GM18907 (cell line): ENCODE data around the gene FSIP2.

Experiments used
- ATAC-seq: cut with Tn5 transposase; IDR thresholded peaks from one replicate; pipeline ENCODE4 v1.9.1; 2021; ENCODE audit warnings: mild to moderate bottlenecking, moderate library complexity; ENCODE audit not compliant: unreplicated experiment

Gene FSIP2, protein sequence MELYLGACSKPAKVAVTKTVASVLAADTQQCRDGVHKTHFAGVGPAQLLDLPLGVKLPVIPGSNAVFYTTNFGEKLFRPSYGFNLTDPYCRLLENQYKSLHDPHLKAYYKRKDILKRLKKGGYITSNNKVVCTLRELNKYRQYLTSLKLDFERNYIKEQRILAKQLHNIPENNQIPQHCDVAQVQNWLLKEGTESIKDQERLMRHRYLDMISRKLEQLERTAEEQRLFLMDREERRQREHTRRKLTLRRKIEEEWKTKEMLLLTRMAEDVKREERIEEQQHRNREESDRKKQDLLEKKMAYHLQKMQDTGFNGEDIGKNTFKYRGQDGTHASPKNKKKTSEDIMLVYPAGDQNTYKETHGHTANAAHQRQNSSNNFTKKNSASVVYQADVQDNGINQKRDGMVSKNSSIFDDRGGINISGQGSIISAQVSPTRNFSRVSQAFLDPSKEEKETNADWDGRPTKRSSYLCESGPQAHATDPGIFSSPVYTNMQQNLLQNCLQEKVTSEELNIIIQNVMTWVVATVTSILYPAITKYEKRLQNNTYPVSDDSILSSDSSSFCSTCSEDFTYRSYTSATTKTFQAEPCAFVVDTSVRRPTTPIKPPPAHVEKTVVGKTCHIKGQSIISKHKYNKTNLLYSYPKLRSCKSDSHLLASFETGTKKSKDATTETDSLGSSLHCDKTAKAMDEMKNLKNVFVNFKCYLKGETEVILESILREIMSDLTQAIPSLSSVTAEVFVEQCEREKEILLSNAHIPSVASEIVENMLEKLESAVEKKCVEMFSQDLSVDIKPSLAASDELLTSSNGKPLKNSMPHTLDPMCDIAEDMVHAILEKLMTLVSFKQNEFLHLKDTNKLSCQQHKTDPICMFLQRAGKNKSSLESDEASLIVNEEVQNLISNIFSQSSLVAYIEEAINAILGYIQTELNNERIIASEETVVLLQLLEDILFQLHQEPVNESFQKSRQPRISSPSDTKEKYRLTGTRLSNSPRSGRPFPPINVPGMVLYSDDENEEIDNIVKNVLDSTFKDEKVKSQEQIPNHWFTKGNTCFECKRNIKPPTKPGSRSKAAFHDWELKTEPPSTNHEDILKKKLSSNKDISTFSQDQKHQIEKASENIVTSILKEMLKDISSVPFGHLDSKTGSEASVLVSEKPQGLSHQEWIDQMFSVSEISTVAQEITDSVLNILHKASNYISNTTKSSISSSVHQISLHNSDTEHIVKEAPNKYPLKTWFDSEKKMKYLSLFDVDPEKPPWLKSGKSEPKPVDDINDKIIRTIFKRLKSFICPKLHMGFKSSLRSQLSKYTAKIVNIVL (N-terminal part only)

DNA sequence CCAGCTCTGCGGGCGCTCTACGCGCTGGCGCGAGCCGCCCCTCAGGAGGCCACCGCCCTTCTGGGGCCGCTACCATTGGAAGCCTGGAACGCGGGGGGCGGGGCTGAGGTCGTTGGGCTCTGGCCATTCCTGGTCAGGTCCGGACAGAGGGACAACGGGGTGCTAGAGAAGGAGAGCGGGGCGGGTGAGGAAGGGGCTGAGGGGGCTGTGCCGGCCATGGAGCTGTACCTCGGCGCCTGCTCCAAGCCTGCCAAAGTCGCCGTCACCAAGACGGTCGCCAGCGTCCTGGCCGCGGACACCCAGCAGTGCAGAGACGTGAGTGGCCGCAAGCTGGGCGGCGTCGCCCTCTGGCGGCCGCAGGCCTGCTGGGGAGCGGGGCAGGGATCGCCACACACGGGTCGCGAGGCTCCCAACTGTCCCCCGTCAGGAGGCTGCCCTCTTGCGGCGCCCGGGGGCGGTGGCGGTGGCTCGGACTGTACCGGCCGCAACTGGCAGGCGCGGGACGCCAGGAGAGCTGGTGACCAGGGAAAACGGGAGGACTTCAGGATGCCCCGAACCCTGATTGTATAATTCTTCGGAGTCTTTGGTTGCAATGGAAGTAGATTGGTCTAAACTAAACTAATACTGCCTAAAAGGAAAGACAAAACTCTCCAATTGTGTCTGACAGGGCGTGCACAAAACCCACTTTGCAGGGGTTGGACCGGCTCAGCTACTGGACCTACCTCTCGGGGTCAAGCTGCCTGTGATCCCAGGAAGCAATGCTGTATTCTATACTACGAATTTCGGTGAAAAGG lies at the start of gene FSIP2:
TSS of gene FSIP2 (plus strand) at position 126 of the 794 bp plus-strand sequence. CDS start at position 217, 91 bp downstream.
- ATAC-seq: peak; percentile 97

GRCh38 chr2:185689906-185690539 lies 48.6 kb upstream of the FSIP2 start:
- ATAC-seq: no peak

- no peak for ATAC-seq
Measured at GRCh38 chr2:185695711-185696235, 42.8 kb upstream of the FSIP2 start.

GRCh38 chr2:185700883-185701282 lies 37.7 kb upstream of the FSIP2 start:
- no peak for ATAC-seq

GRCh38 chr2:185734658-185735057 lies 3.9 kb upstream of the FSIP2 start:
- ATAC-seq: no peak

GRCh38 chr2:185736210-185736609 lies 2.4 kb upstream of the FSIP2 start:
- no peak for ATAC-seq

DNA sequence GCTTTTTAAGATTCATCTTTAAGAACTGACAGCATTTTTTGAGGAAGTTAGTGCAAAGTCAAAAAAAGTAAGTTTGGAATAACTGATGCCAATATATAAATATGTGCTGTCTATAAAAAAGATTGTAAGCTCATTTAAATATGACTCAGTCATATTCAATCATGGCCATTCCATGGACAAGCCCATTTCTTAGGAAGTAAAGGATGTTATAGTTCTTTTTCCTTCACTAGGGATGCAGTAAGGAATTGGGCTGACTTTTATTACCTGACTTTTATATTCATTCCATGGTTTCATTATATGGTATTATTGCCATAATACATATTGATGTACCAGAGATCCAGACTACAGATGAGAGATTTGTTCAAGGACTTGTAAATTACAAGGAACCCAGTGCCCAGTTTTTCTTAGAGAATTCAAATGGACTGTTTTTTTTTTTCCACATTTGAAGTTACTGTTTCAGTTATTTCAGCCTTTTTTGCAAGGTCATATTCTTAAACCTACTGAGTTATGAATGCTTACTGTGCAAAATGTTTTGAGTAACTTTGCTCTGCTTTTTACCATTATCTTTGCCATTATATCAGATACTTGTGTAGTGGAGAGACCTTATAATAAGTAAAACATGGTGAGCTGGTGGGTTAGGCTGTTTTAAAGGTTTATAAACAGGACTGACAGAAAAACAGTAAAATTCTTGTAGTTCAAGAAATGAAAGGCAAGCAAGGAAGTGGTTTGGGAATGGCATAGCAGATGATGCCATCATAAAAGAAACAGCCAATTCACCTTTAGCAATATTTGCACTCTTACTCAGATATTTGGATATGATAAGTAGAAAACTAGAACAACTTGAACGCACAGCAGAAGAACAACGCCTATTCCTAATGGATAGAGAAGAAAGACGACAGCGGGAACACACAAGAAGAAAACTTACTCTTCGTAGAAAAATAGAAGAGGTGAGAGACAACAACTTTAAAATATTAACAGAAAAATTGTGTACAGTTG lies 7.6 kb downstream of the FSIP2 start:
- ATAC-seq: no peak

DNA sequence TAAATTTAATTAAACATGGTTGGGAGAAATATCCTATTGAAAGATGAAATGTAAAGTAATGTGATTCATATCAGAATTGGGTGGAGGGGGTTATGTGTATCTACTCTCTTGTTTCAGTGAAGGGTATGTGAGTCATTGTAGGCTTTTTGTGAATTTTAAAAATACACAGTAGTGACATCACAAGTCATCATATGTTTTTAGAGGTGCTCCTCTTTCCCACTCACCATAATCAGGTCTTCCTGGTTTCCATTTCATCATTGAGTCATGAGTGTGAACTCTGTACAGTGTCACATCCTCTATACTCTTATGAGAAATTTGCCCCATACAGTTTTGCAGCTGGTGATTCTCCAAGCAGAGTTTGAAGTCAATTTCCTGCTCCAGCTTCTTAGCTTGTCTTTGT lies 18.8 kb downstream of the FSIP2 start:
- no peak for ATAC-seq

DNA sequence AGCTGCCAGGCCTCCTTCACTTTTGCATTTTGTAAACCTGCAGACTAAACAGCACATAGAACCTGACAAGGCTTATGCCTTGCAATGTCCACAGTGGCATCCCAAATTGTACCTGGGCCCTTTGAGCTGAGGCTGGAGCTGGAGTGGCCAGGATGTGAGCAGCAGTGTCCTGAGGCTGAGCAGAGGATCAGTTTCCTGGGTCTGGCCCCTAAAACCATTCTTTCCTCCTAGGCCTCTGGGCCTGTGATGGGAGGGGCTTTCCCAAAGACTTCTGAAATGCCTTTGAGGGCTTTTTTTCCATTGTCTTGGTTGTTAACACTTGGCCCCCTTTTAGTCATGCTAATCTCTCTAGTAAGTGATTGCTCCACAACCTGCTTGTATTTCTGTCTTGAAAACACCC lies 32.8 kb downstream of the FSIP2 start:
- ATAC-seq: no peak

DNA sequence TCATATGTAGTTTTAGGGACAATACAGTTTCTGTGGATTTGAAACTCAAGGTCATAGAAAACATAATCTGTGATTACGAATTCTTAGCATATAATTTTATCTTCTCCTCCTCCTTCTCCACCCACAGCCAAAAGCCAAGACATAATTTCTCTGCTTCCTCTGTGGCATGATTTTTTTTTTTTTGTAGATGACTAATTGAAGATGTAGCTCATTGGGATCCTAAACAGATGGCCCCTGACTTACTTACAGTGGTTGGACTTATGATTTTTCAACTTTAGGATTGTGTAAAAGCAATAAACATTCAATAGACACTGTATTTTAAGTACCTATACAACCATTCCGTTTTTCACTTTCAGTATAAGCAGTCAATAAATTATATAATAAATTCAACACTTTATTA lies 42.3 kb downstream of the FSIP2 start:
- no peak for ATAC-seq

GRCh38 chr2:185782223-185782769 lies 43.7 kb downstream of the FSIP2 start:
- ATAC-seq: no peak

DNA sequence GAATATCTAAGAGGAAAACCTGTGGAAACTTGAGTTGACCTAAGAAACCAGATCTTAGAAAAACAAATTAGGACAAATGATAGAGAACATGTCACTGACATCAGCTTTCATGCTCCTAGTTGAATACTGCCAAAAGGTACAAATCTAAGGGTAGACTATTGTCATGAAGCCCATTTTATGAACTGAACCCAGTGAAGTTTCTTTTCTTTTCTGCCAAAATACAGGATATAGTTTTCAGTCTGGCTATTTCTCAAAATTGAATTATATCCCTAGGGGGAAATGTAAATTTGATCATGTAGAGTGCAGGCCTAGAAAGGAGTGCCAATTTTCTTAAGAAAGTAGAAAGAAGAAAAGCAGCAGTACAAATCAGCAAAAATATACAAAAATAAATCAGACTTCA lies 46.6 kb downstream of the FSIP2 start:
- no peak for ATAC-seq

- peak; percentile 90 for ATAC-seq
Measured at GRCh38 chr2:185785851-185786473, 47.4 kb downstream of the FSIP2 start.

GRCh38 chr2:185787227-185788145 lies 48.9 kb downstream of the FSIP2 start:
- no peak for ATAC-seq

GRCh38 chr2:185790361-185790760 lies 51.8 kb downstream of the FSIP2 start:
- no peak for ATAC-seq

DNA sequence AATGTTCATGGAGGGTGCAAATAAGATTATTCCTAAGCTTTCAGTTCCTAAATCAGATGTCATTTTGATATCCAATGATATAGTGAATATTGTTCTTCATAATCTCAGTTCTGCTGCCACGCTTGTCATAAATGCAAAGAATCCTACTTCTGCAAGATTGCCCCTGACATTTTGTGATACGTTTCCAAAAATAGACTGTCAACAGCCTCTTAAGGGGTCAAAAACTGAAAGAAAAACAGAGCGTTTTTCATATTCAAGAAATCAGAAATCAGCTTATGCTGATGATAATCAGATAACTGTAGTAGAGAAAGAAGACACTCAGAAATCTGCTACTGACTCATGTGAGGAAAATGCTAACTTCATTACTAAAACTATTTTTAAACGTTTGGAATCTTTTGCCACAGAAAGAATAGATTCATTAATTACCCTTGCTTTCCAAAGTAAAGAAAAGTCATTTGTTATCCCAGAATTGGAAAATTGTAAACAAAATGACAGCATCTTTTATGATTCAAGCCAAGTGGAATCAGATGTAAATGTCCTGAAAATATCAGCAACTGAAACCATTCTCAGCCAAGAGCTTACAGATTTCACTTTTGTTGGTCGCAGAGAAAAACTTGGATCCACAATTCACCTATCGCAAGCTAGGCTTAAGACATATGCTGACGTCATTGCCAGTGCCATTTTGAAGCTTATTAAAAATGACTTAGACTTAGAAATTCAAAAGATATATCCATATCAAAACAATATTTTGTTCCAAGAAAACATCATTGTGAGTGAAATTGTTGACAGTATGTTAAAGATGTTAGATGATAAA lies 55.1 kb downstream of the FSIP2 start:
- no peak for ATAC-seq
